ENCODE data around the gene REV3L.
"Not testable (repeated sequence)": the region's sequence is repeated elsewhere in the genome, so short reads cannot be mapped to it uniquely, and the experiment has no call there.

DNA sequence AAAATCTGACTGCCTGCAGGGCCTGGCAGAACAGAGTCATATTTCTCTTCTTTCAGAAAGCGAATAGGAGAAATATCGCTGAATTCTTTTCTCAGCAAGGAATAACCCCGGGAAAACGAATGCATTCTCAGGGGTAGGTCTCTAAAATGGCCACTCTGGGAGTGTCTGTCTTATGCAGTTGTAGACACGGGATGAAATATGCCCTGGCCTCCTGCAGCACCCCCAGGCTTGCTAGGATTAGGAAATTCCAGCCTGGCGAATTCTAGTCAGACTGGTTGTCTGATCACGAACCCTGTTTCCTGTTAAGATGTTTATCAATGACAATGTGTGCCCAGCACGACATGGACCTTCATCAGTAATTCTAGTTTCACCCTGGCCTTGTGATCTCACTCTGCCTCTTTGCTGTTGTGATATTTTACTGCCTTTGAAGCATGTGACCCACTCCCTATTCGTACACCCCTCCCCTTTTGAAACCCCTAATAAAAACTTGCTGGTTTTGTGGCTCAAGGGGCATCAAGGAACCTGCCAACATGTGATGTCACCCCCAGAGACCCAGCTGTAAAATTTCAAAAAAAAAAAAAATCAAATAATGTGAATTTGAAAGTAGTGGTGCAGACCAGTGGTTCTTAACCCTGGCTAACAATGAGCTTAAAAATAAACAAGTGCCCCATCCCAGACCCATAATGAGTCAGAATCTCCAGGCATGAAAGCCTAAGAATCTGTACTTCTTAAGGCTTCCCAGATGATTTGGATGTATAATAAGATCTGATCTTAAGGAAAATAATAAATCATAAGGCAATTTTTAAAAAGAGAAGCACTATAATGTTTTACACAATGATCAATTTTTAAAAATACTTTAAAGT, 181.8 kb downstream of the REV3L start:
- not testable (repeated sequence) for TF ChIP-seq RFXAP (CRISPR knock-in tag; IDR thresholded peaks at IDR 0.05; ENCODE audit: borderline replicate concordance); ZNF350 (CRISPR knock-in tag; IDR thresholded peaks at IDR 0.05; ENCODE audit: borderline replicate concordance, low read depth); POLR2AphosphoS5 (IDR thresholded peaks at IDR 0.05; ENCODE audit: low read depth, low read length); GABPB1 (CRISPR knock-in tag; IDR thresholded peaks at IDR 0.05); POLR2AphosphoS2 (IDR thresholded peaks at IDR 0.05; ENCODE audit: low read depth, low read length); ADNP (CRISPR knock-in tag; IDR thresholded peaks at IDR 0.05); ZNF792 (CRISPR knock-in tag; IDR thresholded peaks at IDR 0.05); SOX5 (CRISPR knock-in tag; IDR thresholded peaks at IDR 0.05; ENCODE audit: borderline replicate concordance)
- TF ChIP-seq, protein P1, sequence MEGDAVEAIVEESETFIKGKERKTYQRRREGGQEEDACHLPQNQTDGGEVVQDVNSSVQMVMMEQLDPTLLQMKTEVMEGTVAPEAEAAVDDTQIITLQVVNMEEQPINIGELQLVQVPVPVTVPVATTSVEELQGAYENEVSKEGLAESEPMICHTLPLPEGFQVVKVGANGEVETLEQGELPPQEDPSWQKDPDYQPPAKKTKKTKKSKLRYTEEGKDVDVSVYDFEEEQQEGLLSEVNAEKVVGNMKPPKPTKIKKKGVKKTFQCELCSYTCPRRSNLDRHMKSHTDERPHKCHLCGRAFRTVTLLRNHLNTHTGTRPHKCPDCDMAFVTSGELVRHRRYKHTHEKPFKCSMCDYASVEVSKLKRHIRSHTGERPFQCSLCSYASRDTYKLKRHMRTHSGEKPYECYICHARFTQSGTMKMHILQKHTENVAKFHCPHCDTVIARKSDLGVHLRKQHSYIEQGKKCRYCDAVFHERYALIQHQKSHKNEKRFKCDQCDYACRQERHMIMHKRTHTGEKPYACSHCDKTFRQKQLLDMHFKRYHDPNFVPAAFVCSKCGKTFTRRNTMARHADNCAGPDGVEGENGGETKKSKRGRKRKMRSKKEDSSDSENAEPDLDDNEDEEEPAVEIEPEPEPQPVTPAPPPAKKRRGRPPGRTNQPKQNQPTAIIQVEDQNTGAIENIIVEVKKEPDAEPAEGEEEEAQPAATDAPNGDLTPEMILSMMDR (CRISPR knock-in tag; IDR thresholded peaks at IDR 0.05): not testable (repeated sequence)
- TF ChIP-seq, protein P2, sequence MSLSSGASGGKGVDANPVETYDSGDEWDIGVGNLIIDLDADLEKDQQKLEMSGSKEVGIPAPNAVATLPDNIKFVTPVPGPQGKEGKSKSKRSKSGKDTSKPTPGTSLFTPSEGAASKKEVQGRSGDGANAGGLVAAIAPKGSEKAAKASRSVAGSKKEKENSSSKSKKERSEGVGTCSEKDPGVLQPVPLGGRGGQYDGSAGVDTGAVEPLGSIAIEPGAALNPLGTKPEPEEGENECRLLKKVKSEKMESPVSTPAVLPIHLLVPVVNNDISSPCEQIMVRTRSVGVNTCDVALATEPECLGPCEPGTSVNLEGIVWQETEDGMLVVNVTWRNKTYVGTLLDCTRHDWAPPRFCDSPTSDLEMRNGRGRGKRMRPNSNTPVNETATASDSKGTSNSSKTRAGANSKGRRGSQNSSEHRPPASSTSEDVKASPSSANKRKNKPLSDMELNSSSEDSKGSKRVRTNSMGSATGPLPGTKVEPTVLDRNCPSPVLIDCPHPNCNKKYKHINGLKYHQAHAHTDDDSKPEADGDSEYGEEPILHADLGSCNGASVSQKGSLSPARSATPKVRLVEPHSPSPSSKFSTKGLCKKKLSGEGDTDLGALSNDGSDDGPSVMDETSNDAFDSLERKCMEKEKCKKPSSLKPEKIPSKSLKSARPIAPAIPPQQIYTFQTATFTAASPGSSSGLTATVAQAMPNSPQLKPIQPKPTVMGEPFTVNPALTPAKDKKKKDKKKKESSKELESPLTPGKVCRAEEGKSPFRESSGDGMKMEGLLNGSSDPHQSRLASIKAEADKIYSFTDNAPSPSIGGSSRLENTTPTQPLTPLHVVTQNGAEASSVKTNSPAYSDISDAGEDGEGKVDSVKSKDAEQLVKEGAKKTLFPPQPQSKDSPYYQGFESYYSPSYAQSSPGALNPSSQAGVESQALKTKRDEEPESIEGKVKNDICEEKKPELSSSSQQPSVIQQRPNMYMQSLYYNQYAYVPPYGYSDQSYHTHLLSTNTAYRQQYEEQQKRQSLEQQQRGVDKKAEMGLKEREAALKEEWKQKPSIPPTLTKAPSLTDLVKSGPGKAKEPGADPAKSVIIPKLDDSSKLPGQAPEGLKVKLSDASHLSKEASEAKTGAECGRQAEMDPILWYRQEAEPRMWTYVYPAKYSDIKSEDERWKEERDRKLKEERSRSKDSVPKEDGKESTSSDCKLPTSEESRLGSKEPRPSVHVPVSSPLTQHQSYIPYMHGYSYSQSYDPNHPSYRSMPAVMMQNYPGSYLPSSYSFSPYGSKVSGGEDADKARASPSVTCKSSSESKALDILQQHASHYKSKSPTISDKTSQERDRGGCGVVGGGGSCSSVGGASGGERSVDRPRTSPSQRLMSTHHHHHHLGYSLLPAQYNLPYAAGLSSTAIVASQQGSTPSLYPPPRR (CRISPR knock-in tag; IDR thresholded peaks at IDR 0.05; ENCODE audit: borderline replicate concordance): not testable (repeated sequence)

Measured in HepG2 (cell line).